Measurements from ENCODE around the gene AXDND1.

DNA sequence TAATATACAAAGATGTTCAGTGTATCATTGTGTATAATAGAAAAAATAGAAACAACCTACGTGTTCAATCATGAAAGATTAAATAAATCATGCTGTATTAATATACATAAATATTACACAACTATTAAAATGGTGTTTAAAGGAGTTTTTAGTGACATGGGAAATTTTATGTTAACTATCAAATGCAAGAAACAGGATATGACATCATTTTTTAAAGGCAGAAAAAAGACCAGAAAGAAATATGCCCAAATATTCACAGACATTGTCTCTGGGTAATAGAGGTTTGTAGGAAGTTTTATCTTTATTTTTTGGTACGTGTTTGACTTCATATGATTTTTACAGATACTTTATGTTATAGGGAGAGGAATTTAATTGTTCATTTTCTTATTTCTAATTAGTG is 176.0 kb downstream of the AXDND1 start:
- TF ChIP-seq, protein P1, sequence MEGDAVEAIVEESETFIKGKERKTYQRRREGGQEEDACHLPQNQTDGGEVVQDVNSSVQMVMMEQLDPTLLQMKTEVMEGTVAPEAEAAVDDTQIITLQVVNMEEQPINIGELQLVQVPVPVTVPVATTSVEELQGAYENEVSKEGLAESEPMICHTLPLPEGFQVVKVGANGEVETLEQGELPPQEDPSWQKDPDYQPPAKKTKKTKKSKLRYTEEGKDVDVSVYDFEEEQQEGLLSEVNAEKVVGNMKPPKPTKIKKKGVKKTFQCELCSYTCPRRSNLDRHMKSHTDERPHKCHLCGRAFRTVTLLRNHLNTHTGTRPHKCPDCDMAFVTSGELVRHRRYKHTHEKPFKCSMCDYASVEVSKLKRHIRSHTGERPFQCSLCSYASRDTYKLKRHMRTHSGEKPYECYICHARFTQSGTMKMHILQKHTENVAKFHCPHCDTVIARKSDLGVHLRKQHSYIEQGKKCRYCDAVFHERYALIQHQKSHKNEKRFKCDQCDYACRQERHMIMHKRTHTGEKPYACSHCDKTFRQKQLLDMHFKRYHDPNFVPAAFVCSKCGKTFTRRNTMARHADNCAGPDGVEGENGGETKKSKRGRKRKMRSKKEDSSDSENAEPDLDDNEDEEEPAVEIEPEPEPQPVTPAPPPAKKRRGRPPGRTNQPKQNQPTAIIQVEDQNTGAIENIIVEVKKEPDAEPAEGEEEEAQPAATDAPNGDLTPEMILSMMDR (IDR thresholded peaks at IDR 0.05; ENCODE audit: low read length): no peak
- TF ChIP-seq EZH2phosphoT487 (IDR thresholded peaks at IDR 0.05; ENCODE audit: low read length): no peak

All from MM.1S (cell line).